SW480 (cell line): ENCODE measurements around the gene KERA.

Source experiments
- DNase-seq: peaks from one replicate; pipeline ENCODE4 v3.0.0-alpha.2; 2016; ENCODE audit warnings: low spot score

KERA gene

GRCh38 chr12:91073426-91073825 lies 15.6 kb upstream of the KERA start:
- DNase-seq, result no peak

- DNase-seq, result peak; percentile 1
Measured at GRCh38 chr12:91072931-91073330, 15.1 kb upstream of the KERA start.

DNA sequence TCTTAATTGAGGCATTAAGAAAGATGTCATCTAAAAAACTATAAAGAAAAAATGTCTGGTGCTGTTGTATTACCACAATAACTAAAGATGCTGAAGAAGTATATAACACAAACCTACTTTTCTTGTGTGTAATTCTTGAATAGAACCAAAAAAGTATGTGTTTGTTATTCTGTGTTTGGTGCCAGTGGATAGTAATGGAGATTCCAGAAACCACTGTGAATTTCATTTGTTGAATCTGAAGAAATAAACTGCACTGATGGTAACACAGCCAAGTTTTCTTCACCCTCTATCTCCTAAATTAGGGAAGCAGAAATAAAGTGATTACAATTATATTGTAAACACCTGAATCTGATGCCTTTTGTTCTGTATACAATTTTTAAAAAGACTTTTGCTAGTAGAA lies 13.1 kb upstream of the KERA start:
- no peak for DNase-seq

GRCh38 chr12:91065396-91065795 lies 7.6 kb upstream of the KERA start:
- DNase-seq, result no peak

- DNase-seq, result no peak
Measured at GRCh38 chr12:91064640-91065039, 6.8 kb upstream of the KERA start.

GRCh38 chr12:91061091-91061490 lies 3.3 kb upstream of the KERA start:
- DNase-seq, result no peak

- no peak for DNase-seq
Measured at GRCh38 chr12:91059211-91059610, 1.4 kb upstream of the KERA start.

DNA sequence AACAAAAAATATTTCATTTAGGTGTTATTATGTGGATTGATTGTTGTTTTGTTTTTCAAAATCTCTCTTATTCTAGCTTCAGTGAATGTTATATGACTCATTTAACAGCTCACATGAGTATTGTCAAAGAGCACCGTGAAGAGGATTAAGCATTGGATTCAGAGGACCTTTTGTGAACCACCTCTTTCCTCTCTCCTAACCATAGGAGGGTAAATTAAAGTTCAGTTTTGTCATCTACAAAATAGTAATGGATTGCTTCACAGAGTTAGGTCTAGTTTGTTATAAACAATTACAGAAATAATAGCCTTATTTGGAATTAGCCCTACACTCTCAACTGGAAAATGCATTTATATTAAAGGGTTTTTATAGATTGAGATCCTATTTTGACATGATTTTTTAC lies 962 bp upstream of the KERA start:
- DNase-seq, result no peak

GRCh38 chr12:91056488-91056887 lies 1.3 kb downstream of the KERA start:
- no peak for DNase-seq

GRCh38 chr12:91055976-91056375 lies 1.8 kb downstream of the KERA start:
- DNase-seq, result no peak

DNA sequence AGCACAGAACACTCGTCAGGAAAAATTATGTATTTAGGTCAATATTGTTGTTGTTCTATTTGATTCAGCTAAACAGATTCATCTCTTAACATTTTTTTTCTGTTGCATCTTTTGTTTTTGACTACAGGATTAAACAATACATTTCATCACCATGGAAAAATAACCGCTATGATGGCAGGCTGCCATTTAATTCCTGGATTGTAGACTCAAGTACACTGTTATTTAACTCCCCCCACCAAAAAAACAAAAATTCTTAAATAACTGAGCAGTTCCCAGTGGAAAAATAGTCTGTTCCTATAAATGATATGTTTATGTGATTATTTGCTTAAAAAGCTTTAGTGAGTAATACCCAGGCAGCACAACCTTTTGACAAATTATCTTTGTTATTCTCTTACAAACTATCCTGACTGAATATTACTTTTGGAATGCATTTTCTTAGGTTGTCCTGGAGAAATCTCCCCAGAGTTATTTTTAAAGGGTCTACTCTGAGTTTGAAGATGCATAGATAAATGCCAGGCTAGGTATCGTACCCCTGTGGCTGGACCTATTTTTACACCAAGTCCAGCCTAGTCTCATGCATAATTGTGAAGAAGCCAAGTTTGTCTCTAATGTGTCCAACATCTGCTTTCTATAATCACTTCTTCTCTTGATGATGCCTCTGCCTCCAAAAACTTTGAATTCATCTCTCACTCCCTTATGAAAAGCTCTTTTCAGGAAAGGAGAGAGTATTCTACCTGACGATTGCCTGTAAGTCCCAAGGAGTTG lies 3.7 kb downstream of the KERA start:
- DNase-seq, result no peak

DNA sequence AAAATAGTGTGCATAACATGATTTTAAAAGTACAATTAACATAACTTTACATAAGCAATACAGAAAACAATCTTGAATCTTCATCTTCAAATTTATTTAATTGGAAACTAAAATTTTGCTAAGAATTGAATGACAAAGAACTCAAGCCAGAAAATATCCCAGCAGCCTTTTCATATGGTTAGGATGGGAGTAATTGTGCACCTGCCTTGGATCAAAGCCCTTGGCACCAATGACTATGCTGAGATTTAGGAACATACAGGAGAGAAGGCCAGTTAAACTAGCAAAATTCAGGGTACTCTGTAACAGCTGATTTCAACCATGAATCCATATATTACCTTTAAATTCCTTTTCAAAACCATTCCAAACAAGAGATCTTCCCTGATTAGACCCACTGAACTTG lies 5.8 kb downstream of the KERA start:
- DNase-seq, result no peak

GRCh38 chr12:91044586-91044985 lies 13.2 kb downstream of the KERA start:
- DNase-seq, result no peak

GRCh38 chr12:91043408-91043807 lies 14.4 kb downstream of the KERA start:
- DNase-seq, result no peak

DNA sequence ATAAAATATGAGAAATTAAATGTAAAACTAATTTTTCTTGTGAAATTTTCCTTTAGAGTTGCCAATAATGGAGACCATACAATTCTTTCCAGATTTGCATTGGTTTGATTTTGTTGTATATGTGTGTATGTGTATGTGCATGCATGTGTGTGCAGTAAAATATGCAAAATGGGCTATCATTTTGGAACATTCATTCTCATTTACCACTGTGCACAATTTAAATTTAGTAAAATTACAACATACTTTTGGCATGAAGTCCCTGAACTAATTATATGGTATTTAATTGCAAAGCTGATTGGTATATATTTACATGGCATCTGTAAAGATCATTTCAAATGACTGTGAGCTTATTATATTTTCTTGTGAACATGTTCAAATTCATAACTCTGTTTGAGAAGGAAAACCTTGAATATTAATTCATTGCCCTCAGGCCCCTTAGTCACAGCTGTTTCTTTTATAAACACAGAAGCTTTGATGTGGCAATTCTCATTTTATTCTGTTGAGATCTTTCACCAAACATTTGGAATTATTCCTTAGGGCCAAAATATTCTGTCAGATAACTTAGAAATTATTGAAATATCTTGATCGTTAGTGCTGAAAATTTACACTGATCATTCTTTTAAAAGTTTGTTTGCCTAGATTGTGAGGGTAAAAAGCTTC lies 17.6 kb downstream of the KERA start:
- DNase-seq, result no peak

DNA sequence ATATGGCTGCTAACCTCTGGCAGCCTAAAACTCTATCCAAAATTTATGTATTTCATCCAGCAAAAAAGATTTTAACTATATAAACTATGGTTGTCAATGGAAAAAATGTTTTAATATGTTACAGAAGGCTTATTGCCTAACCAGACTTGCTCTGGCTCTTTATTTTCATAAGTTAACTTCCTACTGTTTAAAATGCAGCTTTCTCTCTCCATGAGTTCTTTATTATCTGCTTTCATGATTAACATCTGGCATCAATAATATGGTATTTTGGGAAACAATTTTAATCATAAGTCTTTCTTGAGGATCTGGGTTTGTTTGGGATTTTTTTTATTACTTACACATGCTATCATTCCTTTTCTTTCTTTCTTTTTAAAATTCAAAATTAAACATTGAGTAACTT lies 20.5 kb downstream of the KERA start:
- no peak for DNase-seq

DNA sequence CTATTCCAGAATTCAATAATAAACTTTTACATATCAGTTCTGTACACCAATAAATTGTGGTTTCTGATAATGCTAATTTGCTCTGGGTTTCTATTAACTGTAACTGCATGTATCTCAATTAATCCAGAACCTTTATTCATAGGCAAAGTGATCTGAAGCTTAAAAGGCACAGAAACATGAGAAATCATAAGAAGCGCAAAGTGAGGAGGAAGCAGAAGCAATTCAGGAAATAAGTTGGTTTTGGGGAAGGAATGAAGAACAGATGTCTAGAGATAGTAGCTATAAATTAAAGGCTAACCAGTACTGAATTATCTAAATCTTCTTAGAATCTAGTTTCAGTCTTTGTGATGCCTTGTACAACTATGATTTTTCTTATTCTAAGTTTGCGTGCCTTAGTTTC lies 24.6 kb downstream of the KERA start:
- no peak for DNase-seq

GRCh38 chr12:91023326-91024004 lies 34.4 kb downstream of the KERA start:
- peak; percentile 40 for DNase-seq

- DNase-seq, result no peak
Measured at GRCh38 chr12:91021076-91021475, 36.7 kb downstream of the KERA start.

DNA sequence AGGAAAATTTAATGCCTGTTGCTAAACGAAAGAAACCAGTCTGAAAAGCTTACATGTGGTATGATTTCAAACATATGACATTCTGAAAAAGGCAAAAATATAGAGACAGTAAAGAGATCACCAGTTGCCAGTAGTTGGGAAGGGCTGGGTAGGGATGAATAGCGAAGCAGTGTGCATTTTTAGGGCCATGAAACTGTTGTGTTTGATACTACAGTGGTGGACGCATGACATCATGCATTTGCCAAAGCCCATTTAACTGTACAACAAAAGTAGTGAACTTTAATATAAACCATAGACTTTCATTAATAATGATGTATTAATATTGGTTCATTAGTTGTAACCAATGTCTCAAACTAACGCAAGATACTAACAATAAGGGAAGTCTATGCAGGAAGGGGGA lies 38.4 kb downstream of the KERA start:
- DNase-seq, result no peak

DNA sequence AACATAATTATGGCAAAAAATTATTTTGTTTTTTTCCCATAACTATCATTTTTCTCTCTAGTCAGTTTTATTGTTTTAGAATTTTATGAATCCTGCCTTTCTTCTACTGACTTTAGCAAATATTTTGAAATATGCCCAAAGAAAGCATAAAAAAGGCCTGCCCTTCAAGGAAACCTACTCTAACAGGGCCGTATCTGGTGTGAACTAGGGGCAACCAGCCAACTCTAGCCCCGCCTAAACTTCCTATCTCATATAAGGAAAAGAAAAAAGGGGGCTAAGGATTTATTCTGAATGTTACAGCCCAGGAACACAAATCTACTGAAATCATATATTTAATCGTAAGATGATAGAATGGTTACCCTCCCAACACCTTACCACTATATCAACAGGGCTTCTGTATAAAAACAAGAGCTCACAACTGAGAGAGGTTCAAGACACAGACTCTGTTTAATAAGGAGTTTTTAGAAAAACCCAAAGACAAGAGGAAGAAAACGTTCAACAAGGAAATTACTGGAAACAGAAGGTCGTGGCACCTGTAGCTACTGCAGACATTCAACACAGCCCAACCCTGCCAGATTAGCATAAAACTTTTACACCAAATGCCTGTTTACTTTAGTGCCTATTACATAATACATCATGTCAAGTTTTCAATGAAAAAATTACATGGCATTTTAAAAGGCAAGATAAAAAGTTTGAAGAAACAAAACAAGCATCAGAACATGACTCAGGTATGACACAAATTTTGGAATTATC lies 40.1 kb downstream of the KERA start:
- no peak for DNase-seq

DNA sequence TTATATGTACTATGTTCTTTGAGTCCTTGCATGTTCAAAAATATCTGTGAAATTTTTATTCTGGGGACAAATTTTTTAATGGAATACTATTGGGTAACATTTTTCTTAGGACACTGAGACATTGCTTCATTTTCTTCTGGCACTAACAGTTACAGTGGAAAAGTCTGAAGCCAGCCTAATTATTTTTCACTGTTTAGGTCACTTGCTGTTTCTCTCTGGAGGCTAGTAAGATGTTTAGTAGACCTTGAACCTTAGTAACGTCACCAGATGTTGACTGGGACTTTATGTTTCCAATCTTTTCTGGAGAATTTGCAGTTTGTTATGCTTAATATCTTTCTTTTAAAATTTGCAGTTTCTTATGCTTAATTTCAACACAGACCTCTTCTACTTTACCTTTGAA lies 40.8 kb downstream of the KERA start:
- DNase-seq, result no peak
